DND-41 (cell line): ENCODE measurements around the gene DIS3L2.

ENCODE experiments used
- ATAC-seq: fragments of 200-7000 bp; cut with Tn5 transposase; 3 replicates; pipeline ENCODE4 v1.9.1; 2021; ENCODE audit warnings: low read depth; ENCODE audit not compliant: insufficient read depth
- DNase-seq: peaks from one replicate; pipeline ENCODE4 v3.0.0-alpha.2; 2020
- H2AFZ ChIP-seq: 2 replicates; pipeline ENCODE4 v1.6.0; 2012; ENCODE audit warnings: low read depth, low read length
- H3K27ac ChIP-seq: 2 replicates; pipeline ENCODE4 v1.5.1; 2012; ENCODE audit warnings: low read length, inconsistent platforms
- H3K27me3 ChIP-seq: fragments of 200-600 bp; sonication (generic); 2 replicates; pipeline ENCODE4 v1.6.0; 2012; ENCODE audit warnings: low read length, mild to moderate bottlenecking, inconsistent platforms; ENCODE audit not compliant: insufficient read depth, poor library complexity
- H3K36me3 ChIP-seq: 2 replicates; pipeline ENCODE4 v1.5.1; 2012; ENCODE audit warnings: low read length, inconsistent platforms; ENCODE audit not compliant: insufficient read depth
- H3K4me1 ChIP-seq: 2 replicates; pipeline ENCODE4 v1.5.1; 2012; ENCODE audit warnings: mild to moderate bottlenecking, low read length; ENCODE audit not compliant: insufficient read depth
- H3K4me2 ChIP-seq: 2 replicates; pipeline ENCODE4 v1.6.0; 2012; ENCODE audit warnings: mild to moderate bottlenecking, moderate library complexity, low read length, inconsistent platforms; ENCODE audit not compliant: insufficient read depth
- H3K4me3 ChIP-seq, 2 experiments: fragments of 200-600 bp in 1 of 2; shearing (Covaris generic) in 1 of 2; 2 replicates each; pipeline ENCODE4 v1.5.1; 2012 to 2016; ENCODE audit warnings: inconsistent platforms in 2 of 2, low read length in 2 of 2, mild to moderate bottlenecking in 2 of 2, low read depth in 1 of 2, moderate library complexity in 1 of 2
- H3K79me2 ChIP-seq: 2 replicates; pipeline ENCODE4 v1.6.0; 2012; ENCODE audit warnings: low read length, inconsistent platforms; ENCODE audit not compliant: insufficient read depth
- H3K9ac ChIP-seq: 2 replicates; pipeline ENCODE4 v1.6.0; 2012; ENCODE audit warnings: low read depth, mild to moderate bottlenecking, inconsistent platforms, low read length, moderate library complexity
- H3K9me3 ChIP-seq: 2 replicates; pipeline ENCODE4 v1.5.1; 2012; ENCODE audit warnings: low read length, moderate library complexity, mild to moderate bottlenecking, inconsistent platforms; ENCODE audit not compliant: insufficient read depth, severe bottlenecking
- H4K20me1 ChIP-seq: 2 replicates; pipeline ENCODE4 v1.6.0; 2012; ENCODE audit warnings: low read length; ENCODE audit not compliant: insufficient read depth
- EZH2 ChIP-seq: IDR thresholded peaks from 3 replicates; pipeline ENCODE4 v1.6.1; 2012; ENCODE audit warnings: borderline replicate concordance, low read depth, mild to moderate bottlenecking, moderate library complexity, low read length, inconsistent platforms; ENCODE audit not compliant: severe bottlenecking
- TF ChIP-seq, protein P1 (sequence below): IDR thresholded peaks from 2 replicates; pipeline ENCODE4 v1.5.1; 2012; ENCODE audit warnings: borderline replicate concordance, low read length, moderate library complexity, mild to moderate bottlenecking; ENCODE audit not compliant: poor library complexity, severe bottlenecking; ENCODE audit errors: extremely low read depth

Gene DIS3L2

GRCh38 chr2:232386490-232386739 is 424.9 kb downstream of the DIS3L2 start:
- ATAC-seq (no peak), DNase-seq (no peak)
- TF ChIP-seq, protein P1, sequence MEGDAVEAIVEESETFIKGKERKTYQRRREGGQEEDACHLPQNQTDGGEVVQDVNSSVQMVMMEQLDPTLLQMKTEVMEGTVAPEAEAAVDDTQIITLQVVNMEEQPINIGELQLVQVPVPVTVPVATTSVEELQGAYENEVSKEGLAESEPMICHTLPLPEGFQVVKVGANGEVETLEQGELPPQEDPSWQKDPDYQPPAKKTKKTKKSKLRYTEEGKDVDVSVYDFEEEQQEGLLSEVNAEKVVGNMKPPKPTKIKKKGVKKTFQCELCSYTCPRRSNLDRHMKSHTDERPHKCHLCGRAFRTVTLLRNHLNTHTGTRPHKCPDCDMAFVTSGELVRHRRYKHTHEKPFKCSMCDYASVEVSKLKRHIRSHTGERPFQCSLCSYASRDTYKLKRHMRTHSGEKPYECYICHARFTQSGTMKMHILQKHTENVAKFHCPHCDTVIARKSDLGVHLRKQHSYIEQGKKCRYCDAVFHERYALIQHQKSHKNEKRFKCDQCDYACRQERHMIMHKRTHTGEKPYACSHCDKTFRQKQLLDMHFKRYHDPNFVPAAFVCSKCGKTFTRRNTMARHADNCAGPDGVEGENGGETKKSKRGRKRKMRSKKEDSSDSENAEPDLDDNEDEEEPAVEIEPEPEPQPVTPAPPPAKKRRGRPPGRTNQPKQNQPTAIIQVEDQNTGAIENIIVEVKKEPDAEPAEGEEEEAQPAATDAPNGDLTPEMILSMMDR, result no peak
- no peak for TF ChIP-seq EZH2
- H4K20me1 ChIP-seq, result no peaks in the 10 kb centered on the region
- no peak overlapping the region for H2AFZ ChIP-seq
- H3K36me3 ChIP-seq, result no peaks in the 10 kb centered on the region
- no peaks in the 10 kb centered on the region for H3K79me2 ChIP-seq
- no peak overlapping the region for H3K9ac ChIP-seq
- H3K4me1 ChIP-seq, result no peaks in the 10 kb centered on the region
- no peak overlapping the region for H3K27ac ChIP-seq
- no peaks in the 10 kb centered on the region for H3K9me3 ChIP-seq
- H3K4me2 ChIP-seq, result no peak overlapping the region
- no peak overlapping the region for H3K4me3 ChIP-seq
- H3K27me3 ChIP-seq, result peaks cover 6% of the 10 kb centered on the region
